ENCODE results near the gene FBXO22. TPM values are rescaled to one million over a fixed set of nuclear protein-coding genes. Genes with fewer than 3 reads are reported as not detected.
"Not testable (repeated sequence)": the region's sequence is repeated elsewhere in the genome, so short reads cannot be mapped to it uniquely, and the experiment has no call there.

Gene FBXO22
- total and polyA plus RNA-seq, 10 of the 15 experiments (the other 5 are each of a cell fraction or from before 2014, with no cell fraction given): 15.2 to 110 (median 42.8) TPM

- TF ChIP-seq ATF2 (IDR thresholded peaks at IDR 0.05; ENCODE audit: low read length): no peak
- no peak for TF ChIP-seq ZNF24 (IDR thresholded peaks at IDR 0.05)
- TF ChIP-seq, protein P1, sequence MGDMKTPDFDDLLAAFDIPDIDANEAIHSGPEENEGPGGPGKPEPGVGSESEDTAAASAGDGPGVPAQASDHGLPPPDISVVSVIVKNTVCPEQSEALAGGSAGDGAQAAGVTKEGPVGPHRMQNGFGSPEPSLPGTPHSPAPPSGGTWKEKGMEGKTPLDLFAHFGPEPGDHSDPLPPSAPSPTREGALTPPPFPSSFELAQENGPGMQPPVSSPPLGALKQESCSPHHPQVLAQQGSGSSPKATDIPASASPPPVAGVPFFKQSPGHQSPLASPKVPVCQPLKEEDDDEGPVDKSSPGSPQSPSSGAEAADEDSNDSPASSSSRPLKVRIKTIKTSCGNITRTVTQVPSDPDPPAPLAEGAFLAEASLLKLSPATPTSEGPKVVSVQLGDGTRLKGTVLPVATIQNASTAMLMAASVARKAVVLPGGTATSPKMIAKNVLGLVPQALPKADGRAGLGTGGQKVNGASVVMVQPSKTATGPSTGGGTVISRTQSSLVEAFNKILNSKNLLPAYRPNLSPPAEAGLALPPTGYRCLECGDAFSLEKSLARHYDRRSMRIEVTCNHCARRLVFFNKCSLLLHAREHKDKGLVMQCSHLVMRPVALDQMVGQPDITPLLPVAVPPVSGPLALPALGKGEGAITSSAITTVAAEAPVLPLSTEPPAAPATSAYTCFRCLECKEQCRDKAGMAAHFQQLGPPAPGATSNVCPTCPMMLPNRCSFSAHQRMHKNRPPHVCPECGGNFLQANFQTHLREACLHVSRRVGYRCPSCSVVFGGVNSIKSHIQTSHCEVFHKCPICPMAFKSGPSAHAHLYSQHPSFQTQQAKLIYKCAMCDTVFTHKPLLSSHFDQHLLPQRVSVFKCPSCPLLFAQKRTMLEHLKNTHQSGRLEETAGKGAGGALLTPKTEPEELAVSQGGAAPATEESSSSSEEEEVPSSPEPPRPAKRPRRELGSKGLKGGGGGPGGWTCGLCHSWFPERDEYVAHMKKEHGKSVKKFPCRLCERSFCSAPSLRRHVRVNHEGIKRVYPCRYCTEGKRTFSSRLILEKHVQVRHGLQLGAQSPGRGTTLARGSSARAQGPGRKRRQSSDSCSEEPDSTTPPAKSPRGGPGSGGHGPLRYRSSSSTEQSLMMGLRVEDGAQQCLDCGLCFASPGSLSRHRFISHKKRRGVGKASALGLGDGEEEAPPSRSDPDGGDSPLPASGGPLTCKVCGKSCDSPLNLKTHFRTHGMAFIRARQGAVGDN (IDR thresholded peaks at IDR 0.05): no peak
- TF ChIP-seq FOXK2 (IDR thresholded peaks at IDR 0.05): no peak
- TF ChIP-seq KLF5 (IDR thresholded peaks at IDR 0.05; ENCODE audit: partially characterized antibody): no peak
- no peak for TF ChIP-seq MEF2B (IDR thresholded peaks at IDR 0.05; ENCODE audit: partially characterized antibody, poor library complexity, severe bottlenecking)
These were observed 62.4 kb downstream of the FBXO22 start (continued) for GRCh38 chr15:75966073-75966472.

- intact Hi-C loops (cut with micrococcal nuclease; ENCODE audit: unreplicated experiment); H3K27me3 ChIP-seq (replicated peaks in 1 of 2; ENCODE audit: control insufficient read depth in 2 of 2, insufficient read depth in 2 of 2, low read length in 1 of 2); H3K4me1 ChIP-seq (ENCODE audit: control insufficient read depth, insufficient read depth, low read length); BruUV-seq (replicated peaks); H3K9ac ChIP-seq (ENCODE audit: control insufficient read depth, insufficient read depth, low read length); in situ Hi-C loops (cut with MboI); H3K36me3 ChIP-seq (ENCODE audit: control insufficient read depth in 2 of 2, insufficient read depth in 2 of 2, low read length in 1 of 2); H2AFZ ChIP-seq (ENCODE audit: control insufficient read depth, low read depth, low read length); ATAC-seq; RAD21 ChIA-PET (ENCODE audit: unreplicated experiment); POLR2A ChIA-PET; H3K4me3 ChIP-seq; DNase-seq (ENCODE audit: low read depth, low spot score); H3K9me3 ChIP-seq (replicated peaks; ENCODE audit: control insufficient read depth, insufficient read depth, low read length); H3K4me2 ChIP-seq (ENCODE audit: control insufficient read depth, insufficient read depth); SMC1A ChIA-PET (ENCODE audit: uncharacterized antibody, unreplicated experiment); H3K79me2 ChIP-seq (ENCODE audit: control insufficient read depth, insufficient read depth, low read length); FAIRE-seq; H4K20me1 ChIP-seq (ENCODE audit: control insufficient read depth, insufficient read depth); CTCF ChIA-PET; H3K27ac ChIP-seq (ENCODE audit: control insufficient read depth, insufficient read depth): not testable (repeated sequence)
- WGBS (ENCODE audit: insufficient coverage, insufficient replicate concordance, low lambda C conversion rate, missing lambda C conversion rate): 60% methylated on average over 3 of the region's 3 CpGs
These were observed 73.1 kb downstream of the FBXO22 start for GRCh38 chr15:75976766-75977165.
